NCI-H2227 (cell line): ENCODE data around the gene RECQL5.
A peak's percentile ranks its signal among the peaks of the same experiment; 100 is the strongest.

ENCODE experiments used
- DNase-seq: peaks from one replicate; lab custom pipeline; 2025; ENCODE audit not compliant: unreplicated experiment; lab: John Stamatoyannopoulos, UW

RECQL5 gene

GRCh38 chr17:75634754-75635609 is 32.0 kb downstream of the RECQL5 start:
- DNase-seq = no peak

DNA sequence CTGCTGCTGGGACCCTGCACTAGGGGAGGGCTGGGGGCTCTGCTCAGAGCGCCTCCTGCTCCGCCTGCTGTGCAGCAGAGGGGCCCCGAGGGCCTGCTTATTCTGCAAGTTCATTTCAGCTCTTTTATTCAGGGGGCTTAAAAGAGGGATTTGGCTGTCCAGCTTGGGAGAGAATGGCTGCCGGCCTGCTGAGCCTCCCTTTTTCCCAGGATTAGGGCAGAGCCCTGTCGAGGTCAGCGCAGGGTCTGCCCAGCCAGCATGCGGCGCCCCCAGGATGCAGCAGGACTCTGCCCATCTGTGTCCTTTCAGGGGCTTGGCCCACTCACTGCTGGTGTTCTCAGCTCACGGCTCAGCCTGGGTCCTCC is 32.6 kb downstream of the RECQL5 start:
- no peak for DNase-seq

DNA sequence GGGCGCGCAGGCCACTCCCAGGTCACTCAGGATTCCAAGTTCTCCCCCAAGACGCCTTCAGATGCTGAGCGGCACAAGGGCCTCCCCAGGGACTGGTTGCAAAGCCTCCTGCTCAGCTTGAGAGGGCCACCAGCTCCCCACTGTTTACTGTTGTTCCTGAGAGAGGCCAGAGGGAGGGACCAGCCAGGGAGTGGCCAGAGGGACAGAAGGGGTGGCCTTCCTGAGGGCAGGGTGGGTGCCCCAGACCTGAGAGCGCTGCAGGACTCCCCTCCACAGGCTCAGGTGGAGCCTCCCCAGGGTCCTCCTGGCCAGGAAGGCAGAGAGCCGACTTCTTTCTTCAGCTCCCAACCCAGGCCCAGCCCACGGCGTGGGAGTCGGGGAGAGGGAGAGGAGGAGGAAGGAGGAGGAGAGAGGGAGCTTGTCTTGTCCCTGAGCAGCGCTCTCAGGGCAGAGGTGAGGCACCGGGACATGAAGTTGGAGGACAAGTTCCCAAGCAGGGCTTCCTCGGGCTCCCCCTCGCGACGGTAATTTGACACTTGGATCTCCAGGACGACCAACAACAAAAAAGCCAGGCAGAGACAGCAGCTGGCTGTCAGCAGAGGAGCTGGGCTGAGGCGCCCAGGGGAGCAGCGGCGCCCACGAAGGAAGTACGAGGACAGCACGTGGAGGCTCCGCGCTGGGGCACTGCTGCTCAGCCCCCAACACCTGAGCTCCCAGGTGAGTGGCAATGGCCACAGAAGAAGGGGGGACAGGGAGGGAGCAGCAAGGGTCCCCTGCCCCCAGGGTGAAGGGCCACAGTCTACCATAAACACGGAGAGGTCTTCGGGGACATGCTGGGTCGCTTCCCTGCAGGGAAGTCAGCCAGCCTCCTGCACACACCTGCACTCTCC is 33.2 kb downstream of the RECQL5 start:
- DNase-seq = peak; percentile 80

- DNase-seq = peak; percentile 64
Measured at GRCh38 chr17:75632863-75633485, 34.0 kb downstream of the RECQL5 start, which contains the start of gene SMIM5. TSS of gene SMIM5 (plus strand) at chr17:75633434. CDS start at chr17:75640202, 6,768 bp downstream.

- no peak for DNase-seq
Measured at GRCh38 chr17:75632428-75632827, 34.5 kb downstream of the RECQL5 start.

- DNase-seq = no peak
Measured at GRCh38 chr17:75631353-75631752, 35.6 kb downstream of the RECQL5 start.

DNA sequence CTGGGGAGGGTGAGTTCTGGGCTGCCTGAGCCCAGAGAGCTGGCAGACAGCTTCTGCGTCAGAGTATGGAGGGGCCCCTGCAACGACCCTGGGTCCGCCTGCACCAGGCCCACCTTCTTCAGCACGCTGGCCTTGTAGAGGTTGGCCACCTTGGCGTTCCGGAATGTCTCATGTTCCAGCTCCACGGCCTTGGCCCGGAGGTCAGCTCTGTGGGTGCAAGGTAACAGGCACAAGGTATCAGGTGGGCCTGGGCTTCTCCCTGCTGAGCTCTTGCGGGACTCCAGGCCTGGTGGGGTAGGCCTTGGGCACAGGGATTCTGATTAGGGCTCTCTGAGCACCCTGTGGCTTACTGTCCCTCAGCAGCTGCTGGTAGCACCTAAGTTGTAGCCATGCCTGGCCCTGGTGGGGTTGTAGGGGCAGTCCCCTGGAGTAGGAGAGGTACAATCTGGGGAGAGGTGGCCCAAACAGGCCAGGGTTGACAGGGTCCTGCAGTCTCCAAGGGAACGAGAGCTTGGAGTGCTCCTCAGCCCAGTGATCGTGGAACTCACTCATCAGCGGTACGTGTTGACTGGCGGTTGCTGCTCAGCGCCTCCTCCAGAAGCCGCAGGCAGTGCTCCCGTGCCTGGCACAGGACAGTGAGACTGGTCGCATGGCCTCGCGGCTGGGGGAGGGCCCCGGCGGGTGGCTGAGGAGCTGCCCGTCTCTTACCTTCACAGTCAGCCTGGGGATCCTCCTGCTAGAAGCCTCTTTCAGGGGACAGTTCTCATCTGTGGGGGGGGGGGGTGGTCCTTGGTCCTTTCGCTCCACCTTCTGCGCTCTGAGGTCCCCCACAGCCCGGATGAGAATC is 36.7 kb downstream of the RECQL5 start:
- DNase-seq = no peak

DNA sequence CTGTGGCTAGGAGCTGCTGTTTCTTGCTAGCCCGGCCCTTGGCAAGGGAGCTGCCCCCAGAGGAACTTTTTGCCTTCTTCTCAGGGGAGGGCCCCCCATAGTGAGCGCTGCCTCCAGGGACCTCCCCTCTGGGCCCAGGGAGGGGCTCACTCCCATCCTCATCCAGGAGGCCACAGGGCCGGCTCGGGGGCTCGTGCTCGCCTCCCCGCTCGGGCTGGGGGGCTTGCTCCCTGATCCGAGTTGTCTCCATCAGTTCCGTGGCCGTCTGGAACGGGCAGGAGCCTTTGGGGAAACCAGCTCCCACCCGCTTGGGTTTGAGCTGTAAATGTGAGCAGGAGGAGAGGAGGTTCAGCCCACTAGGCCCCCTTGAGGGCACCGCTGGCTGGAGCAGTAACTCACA is 37.8 kb downstream of the RECQL5 start:
- no peak for DNase-seq

GRCh38 chr17:75628425-75628824 is 38.5 kb downstream of the RECQL5 start:
- no peak for DNase-seq

DNA sequence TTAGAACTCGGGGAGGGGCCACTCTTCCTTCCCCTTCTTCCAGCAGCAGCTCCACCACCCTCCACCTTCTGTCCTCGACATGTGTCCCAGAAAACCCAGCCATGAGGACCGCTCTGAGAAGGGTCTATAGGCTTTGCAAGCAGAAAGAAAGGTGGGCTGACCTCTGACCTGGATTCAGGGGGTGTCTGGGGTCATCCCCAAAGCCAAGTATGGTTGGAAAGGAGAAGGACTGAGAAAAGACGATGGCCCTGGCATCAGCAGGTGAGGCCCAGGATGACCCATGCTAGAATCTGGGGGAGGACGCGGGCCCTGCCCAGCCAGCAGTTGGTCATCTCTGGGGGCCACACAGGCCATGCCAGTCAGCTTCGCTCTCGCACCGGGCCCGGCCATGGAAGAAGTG is 39.9 kb downstream of the RECQL5 start:
- DNase-seq = no peak

GRCh38 chr17:75626496-75627038 is 40.4 kb downstream of the RECQL5 start:
- DNase-seq = no peak

DNA sequence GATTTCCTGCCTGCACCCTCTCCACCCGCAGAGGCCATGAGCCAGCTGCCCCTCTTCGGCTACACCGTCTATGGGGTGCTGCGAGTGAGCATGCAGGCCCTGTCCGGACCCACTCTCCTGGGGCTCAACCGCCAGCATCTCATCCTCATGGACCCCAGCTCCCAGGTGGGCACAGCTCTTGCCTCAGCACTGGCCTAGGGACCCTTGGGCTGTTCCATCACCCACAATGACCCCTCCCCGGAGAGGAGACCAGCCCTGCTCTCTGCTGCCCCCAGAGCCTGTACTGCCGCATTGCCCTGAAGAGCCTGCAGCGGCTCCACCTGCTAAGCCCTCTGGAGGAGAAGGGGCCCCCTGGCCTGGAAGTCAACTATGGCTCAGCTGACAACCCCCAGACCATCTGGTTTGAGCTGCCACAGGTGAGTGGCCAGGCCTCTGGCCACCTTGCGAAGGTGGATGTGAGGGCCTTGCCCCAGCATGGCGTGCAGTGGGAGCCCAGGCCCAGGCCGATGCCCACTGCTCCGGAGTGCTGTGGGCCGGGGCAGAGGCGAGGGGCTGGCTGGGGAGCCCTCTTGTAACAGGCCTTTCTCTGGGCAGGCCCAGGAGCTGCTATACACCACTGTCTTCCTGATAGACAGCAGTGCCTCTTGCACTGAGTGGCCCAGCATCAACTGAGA is 41.0 kb downstream of the RECQL5 start:
- peak; percentile 52 for DNase-seq

- DNase-seq = no peak
Measured at GRCh38 chr17:75624714-75625345, 42.1 kb downstream of the RECQL5 start.

- no peak for DNase-seq
Measured at GRCh38 chr17:75624021-75624420, 42.9 kb downstream of the RECQL5 start.

DNA sequence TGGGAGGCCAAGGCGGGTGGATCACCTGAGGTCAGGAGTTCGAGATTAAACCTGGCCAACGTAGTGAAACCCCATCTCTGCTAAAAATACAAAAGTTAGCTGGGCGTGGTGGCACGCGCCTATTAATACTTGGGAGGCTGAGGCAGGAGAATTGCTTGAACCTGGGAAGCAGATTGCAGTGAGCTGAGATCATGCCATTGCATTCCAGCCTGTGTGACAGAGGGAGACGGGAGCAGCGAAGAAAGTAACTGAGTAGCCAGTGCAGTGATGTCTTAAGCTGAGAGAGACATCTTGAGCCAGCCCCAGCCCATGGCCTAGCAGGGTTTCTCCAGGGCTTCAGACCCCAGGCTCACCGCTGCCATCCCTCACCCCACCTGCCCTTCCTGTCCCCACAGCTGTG is 43.6 kb downstream of the RECQL5 start:
- no peak for DNase-seq

- DNase-seq = no peak
Measured at GRCh38 chr17:75622771-75623273, 44.1 kb downstream of the RECQL5 start.

- no peak for DNase-seq
Measured at GRCh38 chr17:75622076-75622475, 44.9 kb downstream of the RECQL5 start.

DNA sequence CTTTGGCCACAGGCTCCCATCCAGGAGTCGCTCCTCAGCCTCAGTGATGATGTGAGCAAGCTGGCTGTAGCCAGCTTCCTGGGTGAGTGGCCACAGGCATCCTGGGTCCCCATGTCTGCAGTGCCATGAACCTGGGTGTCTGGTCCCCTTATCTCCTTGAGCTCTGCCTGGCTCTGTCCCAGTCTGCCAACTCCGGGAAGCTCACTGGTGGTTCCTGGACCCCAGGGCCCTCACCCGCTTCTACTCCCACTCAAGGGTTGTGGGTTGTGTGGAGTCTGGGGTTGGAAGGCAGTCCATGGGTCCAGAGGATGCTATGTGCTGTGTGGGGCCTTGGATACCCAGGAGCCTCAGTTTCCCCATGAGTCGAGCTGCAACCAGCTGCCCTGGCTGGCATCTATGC is 45.5 kb downstream of the RECQL5 start:
- DNase-seq = no peak
